ENCODE results near the gene LRRC8D.

The LRRC8D gene

DNA sequence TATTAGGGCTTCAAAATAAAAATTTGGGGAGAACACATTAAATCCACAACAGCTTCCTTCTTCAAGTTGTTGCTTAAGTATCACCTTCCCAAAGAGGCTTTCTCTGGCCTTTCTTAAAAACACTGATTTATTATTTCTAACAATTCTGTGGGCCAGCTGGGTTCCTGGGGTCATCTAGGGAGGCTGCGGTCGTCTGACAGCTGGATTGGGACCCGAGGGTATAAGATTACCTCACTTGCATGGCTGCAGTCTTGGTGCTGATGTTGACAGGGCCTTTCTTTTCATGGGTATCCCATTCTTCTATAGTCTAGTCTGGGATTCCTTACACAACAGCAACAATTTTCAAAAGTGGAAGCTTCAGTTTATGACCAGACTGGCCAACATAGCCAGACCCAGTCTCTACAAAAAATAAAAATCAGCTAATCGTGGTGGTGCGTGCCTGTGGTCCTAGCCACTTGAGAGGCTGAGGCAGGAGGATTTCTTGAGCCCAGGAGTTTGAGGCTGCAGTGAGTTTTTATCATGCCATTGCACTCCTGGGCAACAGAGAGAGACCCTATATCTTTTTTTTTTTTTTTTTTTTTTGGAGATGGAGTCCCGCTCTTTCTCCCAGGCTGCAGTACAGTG lies 128.0 kb downstream of the LRRC8D start:
- TF ChIP-seq CTCF (IDR thresholded peaks at IDR 0.05; ENCODE audit: low read depth, low read length, missing control alignments), result no peak
- H3K4me3 ChIP-seq (ENCODE audit: low read depth, low read length), result no peak overlapping the region
- DNase-seq (ENCODE audit: low read depth), result no peak

GRCh38 chr1:89949991-89950624 lies 129.3 kb downstream of the LRRC8D start:
- no peak overlapping the region for H3K4me3 ChIP-seq (ENCODE audit: low read depth, low read length)
- TF ChIP-seq CTCF (IDR thresholded peaks at IDR 0.05; ENCODE audit: low read depth, low read length, missing control alignments), result no peak
- DNase-seq (ENCODE audit: low read depth), result no peak

GRCh38 chr1:89950703-89951102 lies 129.9 kb downstream of the LRRC8D start:
- no peak for DNase-seq (ENCODE audit: low read depth)
- TF ChIP-seq CTCF (IDR thresholded peaks at IDR 0.05; ENCODE audit: low read depth, low read length, missing control alignments), result no peak
- no peak overlapping the region for H3K4me3 ChIP-seq (ENCODE audit: low read depth, low read length)

DNA sequence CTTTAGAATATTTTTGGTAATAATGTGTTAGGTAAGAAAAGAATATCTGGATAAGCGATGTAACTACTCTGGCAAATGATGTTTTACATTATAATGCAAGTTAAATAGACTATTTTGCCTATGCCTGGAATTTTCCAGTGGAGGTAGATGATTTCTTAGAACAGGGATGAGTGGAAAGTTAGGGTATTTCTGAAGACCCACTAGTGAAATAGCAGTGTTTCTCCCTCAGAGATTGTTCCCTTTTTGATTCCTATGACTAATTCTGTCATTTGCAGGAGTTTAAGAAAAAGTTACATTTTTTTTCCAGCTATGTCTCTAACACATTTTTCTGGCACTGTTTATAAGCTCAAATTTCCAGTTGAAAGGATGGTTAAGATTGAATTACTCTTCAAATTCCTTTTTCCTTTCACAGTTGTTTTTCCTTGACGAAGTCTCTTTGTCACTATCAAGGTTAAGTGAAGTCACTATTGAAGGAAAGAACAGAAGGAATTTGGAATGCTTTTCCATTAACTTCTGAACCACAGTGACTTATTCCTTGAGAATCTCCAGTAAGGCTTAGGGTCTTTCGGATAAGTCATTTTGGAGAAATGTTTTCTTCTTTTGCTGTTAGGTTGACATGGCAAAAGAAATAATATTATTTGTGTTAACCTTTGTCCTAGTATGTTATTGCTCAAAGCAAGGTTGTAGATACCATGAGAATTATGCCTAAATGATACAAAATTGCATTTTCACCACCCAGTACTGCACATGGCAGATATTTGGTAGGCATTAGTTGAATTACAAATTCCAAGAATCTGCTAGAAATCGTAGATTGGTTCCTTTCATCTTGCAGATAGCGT lies 131.2 kb downstream of the LRRC8D start:
- no peak for DNase-seq (ENCODE audit: low read depth)
- no peak for TF ChIP-seq CTCF (IDR thresholded peaks at IDR 0.05; ENCODE audit: low read depth, low read length, missing control alignments)
- no peak overlapping the region for H3K4me3 ChIP-seq (ENCODE audit: low read depth, low read length)

- no peak for DNase-seq (ENCODE audit: low read depth)
- no peak for TF ChIP-seq CTCF (IDR thresholded peaks at IDR 0.05; ENCODE audit: low read depth, low read length, missing control alignments)
- no peak overlapping the region for H3K4me3 ChIP-seq (ENCODE audit: low read depth, low read length)
These were observed 131.8 kb downstream of the LRRC8D start for GRCh38 chr1:89952605-89953130.

DNA sequence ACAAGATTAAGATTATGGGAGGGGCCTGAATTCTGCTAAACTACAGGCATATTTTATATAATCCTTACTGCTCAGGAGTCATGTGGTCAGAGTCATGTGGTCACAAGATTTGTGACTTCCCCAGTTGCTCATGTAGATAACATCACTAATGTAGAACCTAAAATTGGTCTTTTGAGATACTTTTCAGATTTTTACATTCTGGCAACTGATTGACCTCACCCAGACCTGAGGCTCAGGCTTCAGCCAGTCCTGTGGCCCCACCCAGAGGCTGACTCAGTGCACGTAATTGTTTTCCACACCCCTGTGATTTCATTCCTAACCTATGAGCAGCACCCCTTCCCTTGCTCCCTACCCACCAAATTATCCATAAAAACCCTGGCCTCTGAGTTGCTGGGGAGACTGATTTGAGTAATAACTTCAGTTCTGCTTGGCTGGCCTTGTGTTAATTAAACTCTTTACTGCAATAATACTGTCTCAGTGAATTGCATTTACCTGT lies 132.3 kb downstream of the LRRC8D start:
- H3K4me3 ChIP-seq (ENCODE audit: low read depth, low read length), result no peak overlapping the region
- no peak for DNase-seq (ENCODE audit: low read depth)
- peak; percentile 42 for TF ChIP-seq CTCF (IDR thresholded peaks at IDR 0.05; ENCODE audit: low read depth, low read length, missing control alignments)
